Stomach (tissue), 4 donors: ENCODE results near the gene FBXO41.

Source experiments
- POLR2A ChIP-seq, 4 donors: fragments of 450-650 bp; IDR thresholded peaks; one replicate each; pipeline ENCODE4 v1.6.1; 2016; ENCODE audit warnings: antibody characterized with exemption in 4 of 4, control low read depth in 2 of 4, mild to moderate bottlenecking in 1 of 4, moderate library complexity in 1 of 4
- POLR2AphosphoS5 ChIP-seq, 3 donors: sonication (generic); formaldehyde crosslinking; IDR thresholded peaks; one replicate each; pipeline ENCODE4 v1.6.1; 2016; ENCODE audit warnings: antibody characterized with exemption in 3 of 3
- TF ChIP-seq, protein P1 (sequence below), 7 experiments: fragments of 450-650 bp in 4 of 7; fragments of 200-600 bp in 3 of 7; sonication (generic) in 3 of 7; IDR thresholded peaks; one replicate each; pipeline ENCODE4 v1.5.1; 2016 to 2019; ENCODE audit warnings: antibody characterized with exemption in 7 of 7, control low read depth in 2 of 7, mild to moderate bottlenecking in 1 of 7

DNA sequence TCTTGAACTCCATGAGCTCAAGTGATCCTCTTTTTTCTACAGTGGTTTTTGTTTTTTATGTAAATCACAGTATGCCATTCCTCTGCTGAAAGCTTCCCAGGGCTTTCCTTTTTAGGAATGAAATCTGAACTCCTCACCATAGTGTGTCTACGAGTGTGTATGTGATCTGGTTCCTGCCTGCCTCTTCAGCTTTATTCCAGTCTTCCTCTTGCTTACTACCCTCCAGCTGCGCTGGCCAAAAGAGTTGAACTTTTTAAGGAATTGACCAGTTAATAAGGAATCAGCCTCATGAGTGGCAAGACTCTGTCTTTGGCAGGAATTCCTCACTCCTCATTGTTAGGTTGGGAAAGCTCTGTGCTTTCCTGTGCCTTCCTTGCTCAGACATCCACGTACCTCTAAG, 46.1 kb downstream of the FBXO41 start:
- TF ChIP-seq, protein P1, sequence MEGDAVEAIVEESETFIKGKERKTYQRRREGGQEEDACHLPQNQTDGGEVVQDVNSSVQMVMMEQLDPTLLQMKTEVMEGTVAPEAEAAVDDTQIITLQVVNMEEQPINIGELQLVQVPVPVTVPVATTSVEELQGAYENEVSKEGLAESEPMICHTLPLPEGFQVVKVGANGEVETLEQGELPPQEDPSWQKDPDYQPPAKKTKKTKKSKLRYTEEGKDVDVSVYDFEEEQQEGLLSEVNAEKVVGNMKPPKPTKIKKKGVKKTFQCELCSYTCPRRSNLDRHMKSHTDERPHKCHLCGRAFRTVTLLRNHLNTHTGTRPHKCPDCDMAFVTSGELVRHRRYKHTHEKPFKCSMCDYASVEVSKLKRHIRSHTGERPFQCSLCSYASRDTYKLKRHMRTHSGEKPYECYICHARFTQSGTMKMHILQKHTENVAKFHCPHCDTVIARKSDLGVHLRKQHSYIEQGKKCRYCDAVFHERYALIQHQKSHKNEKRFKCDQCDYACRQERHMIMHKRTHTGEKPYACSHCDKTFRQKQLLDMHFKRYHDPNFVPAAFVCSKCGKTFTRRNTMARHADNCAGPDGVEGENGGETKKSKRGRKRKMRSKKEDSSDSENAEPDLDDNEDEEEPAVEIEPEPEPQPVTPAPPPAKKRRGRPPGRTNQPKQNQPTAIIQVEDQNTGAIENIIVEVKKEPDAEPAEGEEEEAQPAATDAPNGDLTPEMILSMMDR (IDR thresholded peaks at IDR 0.05) = no peak
- no peak for TF ChIP-seq POLR2A (IDR thresholded peaks at IDR 0.05)
- no peak for TF ChIP-seq POLR2AphosphoS5 (IDR thresholded peaks at IDR 0.05)
